IMR-90 (cell line): ENCODE measurements around the gene ANKFN1. TPM values are rescaled to one million over a fixed set of nuclear protein-coding genes. Genes with fewer than 3 reads are reported as not detected.

Experiments
- ATAC-seq: fragments of 200-7000 bp; cut with Tn5 transposase; 2 replicates; pipeline ENCODE4 v1.9.1; 2020; ENCODE audit warnings: low read depth, mild to moderate bottlenecking, moderate library complexity
- BruUV-seq: library from RNA; stranded (reverse); fragments of 400-500 nt; replicated peaks from 2 replicates; lab custom pipeline; 2021; lab: Mats Ljungman, UMichigan
- CTCF ChIA-PET: fragments of 300-600 bp; formaldehyde crosslinking; extraction: SDS; loops from one replicate; lab custom pipeline; 2021; ENCODE audit warnings: antibody characterized with exemption; lab: Yijun Ruan, JAX
- POLR2A ChIA-PET: fragments of 300-600 bp; sonication (Branson Sonifier 250); formaldehyde crosslinking; loops from one replicate; lab custom pipeline; 2022; ENCODE audit warnings: antibody characterized with exemption; ENCODE audit not compliant: unreplicated experiment; lab: Charles Lee
- DNase-seq: peaks from one replicate; pipeline ENCODE4 v3.0.0; 2013
- H2AFZ ChIP-seq: replicated peaks from 2 replicates; pipeline ENCODE3; 2013; ENCODE audit warnings: low read length, mild to moderate bottlenecking; ENCODE audit not compliant: poor library complexity
- H2AK5ac ChIP-seq: 2 replicates; pipeline ENCODE4 v1.6.1; 2013; ENCODE audit warnings: low read depth, low read length, inconsistent platforms
- H2AK9ac ChIP-seq: replicated peaks from 2 replicates; pipeline ENCODE3; 2013; ENCODE audit warnings: mild to moderate bottlenecking, low read depth, low read length, moderate library complexity; ENCODE audit not compliant: poor library complexity
- H2BK120ac ChIP-seq: 2 replicates; pipeline ENCODE4 v1.6.1; 2013; ENCODE audit warnings: low read depth, low read length, inconsistent platforms
- H2BK15ac ChIP-seq: 3 replicates; pipeline ENCODE4 v1.6.1; 2013; ENCODE audit warnings: low read depth, low read length, inconsistent platforms
- H2BK20ac ChIP-seq: 2 replicates; pipeline ENCODE4 v1.6.1; 2013; ENCODE audit warnings: low read depth, mild to moderate bottlenecking, inconsistent platforms, low read length, moderate library complexity
- H2BK5ac ChIP-seq: 2 replicates; pipeline ENCODE4 v1.6.1; 2013; ENCODE audit warnings: mild to moderate bottlenecking, low read depth, low read length, inconsistent platforms; ENCODE audit not compliant: poor library complexity, severe bottlenecking
- H3K14ac ChIP-seq: replicated peaks from 2 replicates; pipeline ENCODE4 v1.6.1; 2013; ENCODE audit warnings: low read depth, low read length, inconsistent platforms
- H3K18ac ChIP-seq: 2 replicates; pipeline ENCODE4 v1.6.1; 2013; ENCODE audit warnings: low read depth, low read length, control low read depth
- H3K23ac ChIP-seq: 2 replicates; pipeline ENCODE4 v1.6.1; 2013; ENCODE audit warnings: low read depth, low read length, inconsistent platforms
- H3K27ac ChIP-seq: 2 replicates; pipeline ENCODE4 v1.5.1; 2013; ENCODE audit warnings: mild to moderate bottlenecking, control low read depth, low read length; ENCODE audit not compliant: insufficient read depth
- H3K27me3 ChIP-seq: 2 replicates; pipeline ENCODE4 v1.6.1; 2013; ENCODE audit warnings: low read length; ENCODE audit not compliant: control insufficient read depth, insufficient read depth
- H3K36me3 ChIP-seq: 2 replicates; pipeline ENCODE4 v1.6.1; 2013; ENCODE audit warnings: low read length, mixed read lengths; ENCODE audit not compliant: control insufficient read depth, insufficient read depth
- H3K4ac ChIP-seq: 2 replicates; pipeline ENCODE4 v1.6.1; 2013; ENCODE audit warnings: low read depth, low read length, inconsistent platforms
- H3K4me1 ChIP-seq: 2 replicates; pipeline ENCODE4 v1.6.1; 2013; ENCODE audit warnings: low read length, mixed read lengths; ENCODE audit not compliant: control insufficient read depth, insufficient read depth
- H3K4me2 ChIP-seq: 2 replicates; pipeline ENCODE4 v1.6.1; 2013; ENCODE audit warnings: low read depth, mild to moderate bottlenecking, control low read depth, low read length, moderate library complexity
- H3K4me3 ChIP-seq: 2 replicates; pipeline ENCODE4 v1.5.1; 2013; ENCODE audit warnings: low read depth, mild to moderate bottlenecking, control low read depth, low read length, moderate library complexity; ENCODE audit not compliant: insufficient read depth
- H3K56ac ChIP-seq: 2 replicates; pipeline ENCODE4 v1.6.1; 2013; ENCODE audit warnings: low read length, inconsistent platforms; ENCODE audit not compliant: insufficient read depth; ENCODE audit errors: extremely low read depth
- H3K79me1 ChIP-seq, 2 experiments: 2 replicates each; pipeline ENCODE4 v1.6.1; 2013; ENCODE audit warnings: low read length in 2 of 2, inconsistent platforms in 1 of 2, low read depth in 1 of 2
- H3K9ac ChIP-seq: 2 replicates; pipeline ENCODE4 v1.6.1; 2013; ENCODE audit warnings: low read depth, low read length, control low read depth
- H3K9me1 ChIP-seq: 2 replicates; pipeline ENCODE4 v1.6.1; 2013; ENCODE audit warnings: low read length, inconsistent platforms; ENCODE audit not compliant: insufficient read depth
- H3K9me3 ChIP-seq: 2 replicates; pipeline ENCODE4 v1.6.1; 2013; ENCODE audit warnings: low read length; ENCODE audit not compliant: control insufficient read depth, insufficient read depth
- H4K20me1 ChIP-seq: 2 replicates; pipeline ENCODE4 v1.6.1; 2013; ENCODE audit warnings: low read length, inconsistent platforms; ENCODE audit not compliant: insufficient read depth
- H4K5ac ChIP-seq: 2 replicates; pipeline ENCODE4 v1.6.1; 2013; ENCODE audit warnings: mild to moderate bottlenecking, low read depth, low read length, control low read depth
- H4K8ac ChIP-seq, 2 experiments: 2 replicates each; pipeline ENCODE4 v1.6.1; 2013; ENCODE audit warnings: low read depth in 2 of 2, low read length in 2 of 2, control low read depth in 1 of 2, inconsistent platforms in 1 of 2
- H4K91ac ChIP-seq: 2 replicates; pipeline ENCODE4 v1.6.1; 2013; ENCODE audit warnings: low read depth, low read length, inconsistent platforms; ENCODE audit not compliant: insufficient read depth
- CTCF ChIP-seq: conservative IDR thresholded peaks from 2 replicates; pipeline ENCODE4 v1.5.1; 2012; ENCODE audit warnings: mild to moderate bottlenecking, low read depth, low read length, improper control_type of control experiment
- ELK1 ChIP-seq: fragments of 150-350 bp; IDR thresholded peaks from 2 replicates; pipeline ENCODE4 v1.6.1; 2016; ENCODE audit warnings: low read depth, mild to moderate bottlenecking, low read length, moderate library complexity, borderline replicate concordance
- FOS ChIP-seq: fragments of 150-350 bp; IDR thresholded peaks from 2 replicates; pipeline ENCODE4 v1.6.1; 2016; ENCODE audit warnings: low read depth, low read length
- MAFK ChIP-seq: IDR thresholded peaks from 2 replicates; pipeline ENCODE4 v1.6.1; 2012; ENCODE audit warnings: low read depth, low read length, improper control_type of control experiment
- MAZ ChIP-seq: IDR thresholded peaks from 2 replicates; pipeline ENCODE4 v1.6.1; 2012; ENCODE audit warnings: low read depth, mild to moderate bottlenecking, low read length, improper control_type of control experiment, moderate library complexity, borderline replicate concordance
- NFE2L2 ChIP-seq: fragments of 150-350 bp; IDR thresholded peaks from 2 replicates; pipeline ENCODE4 v1.6.1; 2016; ENCODE audit warnings: low read depth, mild to moderate bottlenecking, low read length
- RCOR1 ChIP-seq: IDR thresholded peaks from 2 replicates; pipeline ENCODE4 v1.6.1; 2012; ENCODE audit warnings: mild to moderate bottlenecking, low read length, improper control_type of control experiment; ENCODE audit not compliant: insufficient replicate concordance
- SMC3 ChIP-seq: fragments of 150-350 bp; IDR thresholded peaks from 2 replicates; pipeline ENCODE4 v1.6.1; 2016; ENCODE audit warnings: low read depth, mild to moderate bottlenecking, antibody characterized with exemption, low read length, moderate library complexity
- USF2 ChIP-seq: fragments of 150-350 bp; IDR thresholded peaks from 2 replicates; pipeline ENCODE4 v1.6.1; 2017; ENCODE audit warnings: mild to moderate bottlenecking, antibody characterized with exemption, low read length, low read depth
- WGBS, 2 experiments: methylation state at CpG; one replicate each; pipeline versions ENCODE4 v1.1.5 to v1.1.7; 2013; ENCODE audit warnings: missing lambda C conversion rate in 2 of 2; ENCODE audit not compliant: insufficient read length in 1 of 2; ENCODE audit errors: extremely low coverage in 2 of 2; 5-methylcytosine and 5-hydroxymethylcytosine counted together
- dilution Hi-C: fragments of 300-500 bp; cut with HindIII; formaldehyde crosslinking; loops from one replicate; pipeline ENCODE4 v1.14.3; 2018; ENCODE audit warnings: low sequenced_read_pairs; ENCODE audit not compliant: unreplicated experiment
- in situ Hi-C: fragments of 300-500 bp; cut with MboI; formaldehyde crosslinking; loops from 3 replicates; pipeline ENCODE4 v1.14.3; 2019; ENCODE audit warnings: low sequenced_read_pairs, inconsistent platforms, mixed read lengths
- intact Hi-C: fragments of 100-400 bp; cut with micrococcal nuclease; formaldehyde crosslinking; loops from 2 replicates; pipeline ENCODE4 v1.10.0; 2022
- polyA plus RNA-seq, 3 experiments: library from polyadenylated mRNA; depleted of rRNA; stranded (reverse); fragments of >200 nt; gene quantifications; 2 replicates each; pipeline ENCODE4 v1.2.3, GENCODE V29; 2012; ENCODE audit warnings: low replicate concordance in 1 of 3
- total RNA-seq: library from RNA; depleted of rRNA; stranded (reverse); fragments of >200 nt; gene quantifications from 2 replicates; pipeline ENCODE4 v1.2.3, GENCODE V29; 2012

Gene ANKFN1
- total and polyA plus RNA-seq, 2 of the 4 experiments (the other 2 are of a cell fraction): not detected

- ChIA-PET POLR2A (no interaction called here), CTCF (no interaction called here)
- no peaks in the 10 kb centered on the region for H3K36me3 ChIP-seq
- H2BK20ac ChIP-seq: no peak overlapping the region
- no peak overlapping the region for H3K4me2 ChIP-seq
- no peaks in the 10 kb centered on the region for H3K79me1 ChIP-seq
- no peak overlapping the region for H3K4ac ChIP-seq
- no peak overlapping the region for H4K5ac ChIP-seq
- H2BK15ac ChIP-seq: no peak overlapping the region
- ATAC-seq: no peak
- BruUV-seq: no TSS peak
- H3K18ac ChIP-seq: no peak overlapping the region
- H3K27ac ChIP-seq: no peak overlapping the region
- H2AK5ac ChIP-seq: no peak overlapping the region
- in situ Hi-C loops (no loop called here), dilution Hi-C loops (no loop called here), intact Hi-C loops (no loop called here)
- WGBS, 2 experiments: 20% methylated on average over 1 of the region's 6 CpGs; no CpG with 5 or more reads in 1 of the 2 experiments
- no peaks in the 10 kb centered on the region for H3K9me3 ChIP-seq
- no peaks in the 10 kb centered on the region for H3K9me1 ChIP-seq
- H4K20me1 ChIP-seq: no peaks in the 10 kb centered on the region
- no peak overlapping the region for H3K23ac ChIP-seq
- no peaks in the 10 kb centered on the region for H3K4me1 ChIP-seq
- no peak overlapping the region for H2AFZ ChIP-seq
- H2AK9ac ChIP-seq: no peak overlapping the region
- H2BK5ac ChIP-seq: no peak overlapping the region
- no peak overlapping the region for H3K4me3 ChIP-seq
- TF ChIP-seq FOS (no peak), NFE2L2 (no peak), ELK1 (no peak), USF2 (no peak), CTCF (no peak), MAZ (no peak), RCOR1 (no peak), MAFK (no peak), SMC3 (no peak)
- H2BK120ac ChIP-seq: no peak overlapping the region
- no peak overlapping the region for H4K8ac ChIP-seq
- no peak overlapping the region for H3K56ac ChIP-seq
- H3K9ac ChIP-seq: no peak overlapping the region
- H3K27me3 ChIP-seq: no peaks in the 10 kb centered on the region
- no peak overlapping the region for H4K91ac ChIP-seq
- H3K14ac ChIP-seq: no peak overlapping the region
- no peak for DNase-seq
Observed at GRCh38 chr17:56206351-56206750, 53.1 kb downstream of the ANKFN1 start.
